Activated naive CD8-positive, alpha-beta T cell (primary cell): Measurements from ENCODE around the gene ISM1.
A peak's percentile ranks its signal among the peaks of the same experiment; 100 is the strongest.

Source experiments
- H3K27ac Mint-ChIP-seq: one replicate; pipeline ENCODE4 v1.8.0; 2021; ENCODE audit warnings: mixed read lengths
- H3K27me3 Mint-ChIP-seq: one replicate; pipeline ENCODE4 v1.8.0; 2021; ENCODE audit warnings: mixed read lengths
- H3K36me3 Mint-ChIP-seq: one replicate; pipeline ENCODE4 v1.8.0; 2021; ENCODE audit warnings: mixed read lengths
- H3K4me1 Mint-ChIP-seq: one replicate; pipeline ENCODE4 v1.8.0; 2021; ENCODE audit warnings: low read depth, mixed read lengths
- H3K4me3 Mint-ChIP-seq: one replicate; pipeline ENCODE4 v1.8.0; 2021; ENCODE audit warnings: mild to moderate bottlenecking, mixed read lengths
- H3K9me3 Mint-ChIP-seq: one replicate; pipeline ENCODE4 v1.8.0; 2021; ENCODE audit warnings: low read depth, mixed read lengths

The ISM1 gene

DNA sequence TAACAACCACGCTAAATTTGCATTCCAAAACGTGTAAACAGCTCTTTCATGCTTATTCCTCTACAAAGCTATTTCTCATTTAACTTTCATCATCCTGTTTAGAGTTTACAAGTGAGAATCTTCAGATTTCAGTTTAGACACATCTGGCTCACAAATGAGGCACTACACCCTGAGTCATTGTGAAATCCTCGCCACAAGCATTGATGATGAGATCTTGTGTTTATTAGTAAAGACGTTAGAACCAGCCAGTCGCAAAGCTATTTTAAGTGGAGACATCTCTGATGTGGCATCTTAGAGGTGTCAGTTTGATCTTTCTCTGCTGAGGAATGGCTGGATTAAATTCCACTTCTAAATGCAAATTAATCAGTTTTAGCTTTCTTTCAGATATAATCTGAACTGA, 8.3 kb upstream of the ISM1 start:
- Mint-ChIP-seq H3K27ac (no peak overlapping the region), H3K27me3 (peaks cover 4% of the 10 kb centered on the region), H3K36me3 (no peaks in the 10 kb centered on the region), H3K9me3 (no peaks in the 10 kb centered on the region), H3K4me1 (peaks cover 4% of the 10 kb centered on the region), H3K4me3 (no peak overlapping the region)

DNA sequence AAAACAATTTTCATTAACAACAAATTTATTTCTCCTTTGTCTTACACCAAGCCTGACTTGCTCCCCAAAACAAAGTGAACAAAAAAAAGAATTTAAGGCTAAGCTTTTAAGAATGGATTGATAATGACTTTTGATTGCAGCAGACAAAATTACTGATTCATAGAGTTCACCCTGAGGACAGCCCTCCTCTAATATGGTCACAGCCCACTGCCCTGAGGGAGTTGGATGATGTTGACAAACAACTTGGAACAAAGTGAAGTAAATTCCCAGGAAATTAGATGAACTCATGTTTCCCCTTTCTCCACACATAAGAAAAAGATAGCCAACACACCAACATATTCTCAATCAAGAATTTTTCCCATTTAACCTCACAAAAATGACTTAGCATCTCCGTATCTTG, 7.7 kb upstream of the ISM1 start:
- peaks cover 8% of the 10 kb centered on the region for H3K27me3 Mint-ChIP-seq

GRCh38 chr20:13216533-13216932, 4.5 kb upstream of the ISM1 start:
- H3K27me3 Mint-ChIP-seq = peaks cover 19% of the 10 kb centered on the region
- H3K9me3 Mint-ChIP-seq = no peaks in the 10 kb centered on the region
- peaks cover 11% of the 10 kb centered on the region for H3K4me1 Mint-ChIP-seq
- H3K36me3 Mint-ChIP-seq = no peaks in the 10 kb centered on the region
- no peak overlapping the region for H3K4me3 Mint-ChIP-seq
- H3K27ac Mint-ChIP-seq = no peak overlapping the region

More for the DNA sequence above, 7.7 kb upstream of the ISM1 start:
- peaks cover 4% of the 10 kb centered on the region for H3K4me1 Mint-ChIP-seq
- no peak overlapping the region for H3K4me3 Mint-ChIP-seq
- H3K36me3 Mint-ChIP-seq = no peaks in the 10 kb centered on the region
- no peak overlapping the region for H3K27ac Mint-ChIP-seq
- H3K9me3 Mint-ChIP-seq = no peaks in the 10 kb centered on the region

DNA sequence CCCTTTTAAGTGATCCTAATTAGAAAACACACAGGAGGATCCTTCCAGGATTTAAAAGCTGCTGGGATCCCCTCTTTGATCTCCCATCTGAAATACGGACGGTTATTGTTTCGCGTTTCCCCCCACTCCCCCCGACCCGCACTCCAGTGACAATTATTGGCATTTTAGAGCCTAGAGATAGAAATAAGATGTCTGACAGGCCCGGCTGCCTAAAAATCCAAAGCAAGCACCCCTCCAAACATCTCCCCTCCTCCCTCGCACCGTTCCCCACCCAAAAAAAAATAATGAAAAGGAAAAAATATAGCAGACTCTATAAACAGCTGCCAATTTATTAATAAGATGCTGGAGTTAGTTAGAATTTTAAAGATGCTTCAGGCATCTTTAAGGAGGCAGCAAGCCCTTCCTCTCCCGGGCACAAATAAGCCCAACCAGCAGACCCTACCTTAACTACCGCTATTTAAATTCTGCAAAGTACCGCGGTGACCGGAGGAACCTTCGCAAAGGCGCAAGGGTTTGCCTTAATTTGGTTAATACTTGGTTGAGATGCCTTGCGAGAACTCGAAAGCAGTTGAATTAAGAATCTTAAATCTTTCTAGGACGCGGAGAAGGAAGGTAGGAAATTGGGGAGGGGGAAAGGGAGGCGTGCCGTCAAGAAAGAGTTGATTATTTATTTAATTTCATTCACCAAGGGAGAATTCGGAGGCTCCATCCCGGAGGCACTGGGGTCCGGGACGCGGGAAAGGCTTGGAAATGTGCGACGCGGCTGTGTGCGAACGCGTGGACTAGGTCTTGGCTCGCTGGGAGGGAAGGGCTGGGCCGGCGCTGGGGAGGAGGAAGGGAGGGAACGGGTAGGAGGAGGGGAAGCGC, 1.5 kb upstream of the ISM1 start:
- peak overlapping the region; percentile 88 for H3K4me3 Mint-ChIP-seq
- H3K36me3 Mint-ChIP-seq = no peaks in the 10 kb centered on the region
- peak overlapping the region; percentile 58 for H3K27ac Mint-ChIP-seq
- H3K27me3 Mint-ChIP-seq = peaks cover 16% of the 10 kb centered on the region
- H3K9me3 Mint-ChIP-seq = no peaks in the 10 kb centered on the region
- H3K4me1 Mint-ChIP-seq = peaks cover 25% of the 10 kb centered on the region

DNA sequence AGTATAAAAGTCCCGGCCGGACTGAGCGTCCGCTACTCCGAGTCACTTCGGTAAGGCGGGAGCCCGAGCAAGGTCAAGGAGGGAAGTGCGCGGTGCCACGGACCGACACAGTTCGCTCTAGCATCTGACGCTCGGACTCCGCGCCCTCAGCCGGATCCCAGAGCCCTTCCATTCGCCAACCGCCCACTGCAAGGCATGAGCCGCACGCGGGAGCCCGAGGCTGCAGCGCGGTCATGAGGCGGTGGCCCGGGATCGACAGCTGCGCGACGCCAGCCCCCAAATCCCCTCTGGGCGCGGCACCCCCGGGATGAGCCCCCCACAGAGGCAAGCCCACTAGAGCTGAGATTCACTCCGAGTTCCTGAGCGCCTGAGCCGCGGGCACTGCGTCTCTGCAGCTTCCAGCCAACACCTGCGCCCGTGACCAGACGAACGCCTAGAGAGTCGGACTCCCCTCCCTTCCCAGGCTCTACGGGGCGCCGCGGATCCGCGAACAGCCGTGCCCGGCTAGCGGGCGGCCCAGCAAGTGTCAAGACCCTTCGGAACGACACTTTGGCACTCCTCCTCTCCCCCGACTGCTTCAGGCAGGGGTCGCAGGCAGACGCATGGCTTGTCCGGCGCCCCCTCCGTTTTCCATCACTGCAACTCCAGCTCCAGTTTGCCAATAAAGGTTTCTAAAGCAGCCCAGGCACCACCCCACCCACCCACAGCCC, 725 bp upstream of the ISM1 start:
- Mint-ChIP-seq H3K27ac (peak overlapping the region; percentile 84), H3K36me3 (no peaks in the 10 kb centered on the region), H3K9me3 (no peaks in the 10 kb centered on the region), H3K4me3 (peak overlapping the region; percentile 88), H3K4me1 (peaks cover 25% of the 10 kb centered on the region), H3K27me3 (peaks cover 16% of the 10 kb centered on the region)

GRCh38 chr20:13221313-13221672, 219 bp downstream of the ISM1 start:
- Mint-ChIP-seq H3K36me3 (no peaks in the 10 kb centered on the region), H3K27me3 (peaks cover 16% of the 10 kb centered on the region), H3K4me1 (peaks cover 25% of the 10 kb centered on the region), H3K9me3 (peaks cover 4% of the 10 kb centered on the region), H3K27ac (no peak overlapping the region), H3K4me3 (no peak overlapping the region)

DNA sequence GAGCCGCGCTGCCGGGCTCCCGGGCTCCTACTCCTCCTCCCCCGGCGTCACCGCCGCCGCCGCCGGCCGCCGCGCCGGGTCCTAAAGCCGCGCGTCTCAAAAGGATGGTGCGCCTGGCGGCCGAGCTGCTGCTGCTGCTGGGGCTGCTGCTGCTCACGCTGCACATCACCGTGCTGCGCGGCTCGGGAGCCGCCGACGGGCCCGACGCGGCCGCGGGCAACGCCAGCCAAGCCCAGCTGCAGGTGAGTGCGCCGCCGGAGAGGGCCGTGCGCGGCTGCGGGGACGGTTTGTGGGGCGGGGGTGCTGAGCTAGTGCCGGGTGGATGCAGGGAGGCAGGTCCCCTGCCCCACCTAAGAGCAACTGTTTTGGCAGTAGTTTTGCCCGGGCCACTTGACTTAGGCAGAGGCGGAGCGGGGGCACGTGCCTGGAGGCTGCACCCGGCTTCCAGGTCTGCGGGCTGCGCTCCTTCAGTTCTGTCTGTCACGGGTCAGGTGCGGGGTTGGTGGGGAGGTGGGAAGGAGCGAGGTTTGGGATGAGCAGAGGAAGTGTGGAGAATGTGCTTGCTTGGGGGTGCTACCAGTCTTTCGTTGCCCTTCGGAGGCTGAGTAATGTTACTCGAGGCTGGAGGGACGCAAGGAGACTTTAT, 722 bp downstream of the ISM1 start:
- peaks cover 26% of the 10 kb centered on the region for H3K4me1 Mint-ChIP-seq
- H3K27ac Mint-ChIP-seq = peak overlapping the region; percentile 72
- peaks cover 16% of the 10 kb centered on the region for H3K27me3 Mint-ChIP-seq
- peaks cover 3% of the 10 kb centered on the region for H3K36me3 Mint-ChIP-seq
- H3K4me3 Mint-ChIP-seq = peak overlapping the region; percentile 86
- peaks cover 4% of the 10 kb centered on the region for H3K9me3 Mint-ChIP-seq

DNA sequence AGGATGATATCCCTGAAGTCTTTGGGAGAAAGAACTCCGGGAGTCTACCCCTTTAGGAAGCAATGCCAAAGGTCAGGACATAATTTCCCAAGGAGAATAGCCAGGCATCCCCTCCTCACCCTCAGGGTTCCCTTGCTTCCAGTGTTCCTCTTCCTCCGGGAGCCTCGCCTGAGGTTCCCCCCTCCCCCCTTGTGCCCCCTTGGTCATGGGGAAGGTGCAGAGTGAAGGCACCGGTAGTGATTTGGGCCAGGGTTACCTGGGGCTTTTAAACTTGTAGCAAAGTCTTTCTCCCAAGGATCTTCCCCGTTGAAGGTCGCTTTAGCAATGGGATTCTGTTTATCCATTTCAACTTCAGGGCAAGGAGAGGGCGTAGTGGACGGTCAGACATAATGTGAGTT, 1.2 kb downstream of the ISM1 start:
- H3K4me3 Mint-ChIP-seq = peak overlapping the region; percentile 86
- peaks cover 4% of the 10 kb centered on the region for H3K9me3 Mint-ChIP-seq
- peak overlapping the region; percentile 72 for H3K27ac Mint-ChIP-seq
- H3K27me3 Mint-ChIP-seq = peaks cover 16% of the 10 kb centered on the region
- peaks cover 3% of the 10 kb centered on the region for H3K36me3 Mint-ChIP-seq
- H3K4me1 Mint-ChIP-seq = peaks cover 26% of the 10 kb centered on the region

DNA sequence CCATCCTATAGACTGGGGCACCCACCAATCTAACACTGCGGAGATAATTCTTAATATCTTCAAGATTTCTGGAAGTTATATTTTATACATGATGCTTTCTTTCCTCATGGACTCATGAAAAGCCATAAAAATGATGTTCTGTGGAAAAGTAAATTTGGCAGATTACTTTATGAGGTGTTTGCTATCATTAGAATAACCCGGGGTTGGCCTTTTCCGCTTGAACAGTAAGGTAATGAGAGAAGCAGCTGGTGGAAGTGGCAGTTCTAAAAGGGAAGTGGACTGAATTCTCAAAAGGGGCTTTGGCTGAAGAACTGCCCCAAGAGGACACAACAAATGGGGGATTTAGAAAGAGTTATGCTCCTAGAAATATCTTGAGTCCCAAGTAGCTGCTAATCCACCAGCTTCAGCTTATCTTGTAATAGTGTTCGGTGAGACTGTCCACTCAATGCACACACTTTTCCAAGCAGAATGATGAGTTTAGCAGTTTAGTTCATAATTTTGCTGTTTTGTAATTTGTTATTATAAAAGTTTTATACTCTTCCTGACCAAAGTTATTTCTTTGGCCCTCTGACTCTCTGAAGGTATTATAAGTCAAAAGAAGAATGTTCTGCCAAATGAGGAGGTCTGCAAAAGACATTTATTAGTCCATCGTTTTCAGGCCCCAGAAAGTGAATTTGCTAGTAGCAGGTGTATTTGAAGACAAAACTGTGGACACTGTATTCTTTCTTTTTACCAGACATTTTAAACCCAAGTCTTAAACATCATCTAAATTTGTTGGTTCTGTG, 2.9 kb downstream of the ISM1 start:
- H3K4me1 Mint-ChIP-seq = peaks cover 33% of the 10 kb centered on the region
- peaks cover 4% of the 10 kb centered on the region for H3K27me3 Mint-ChIP-seq
- peaks cover 6% of the 10 kb centered on the region for H3K36me3 Mint-ChIP-seq
- peak overlapping the region; percentile 44 for H3K4me3 Mint-ChIP-seq
- no peak overlapping the region for H3K27ac Mint-ChIP-seq
- H3K9me3 Mint-ChIP-seq = peaks cover 4% of the 10 kb centered on the region

GRCh38 chr20:13226367-13226766, 5.3 kb downstream of the ISM1 start:
- Mint-ChIP-seq H3K27ac (no peak overlapping the region), H3K27me3 (no peaks in the 10 kb centered on the region), H3K4me1 (peaks cover 50% of the 10 kb centered on the region), H3K36me3 (peaks cover 8% of the 10 kb centered on the region), H3K4me3 (no peak overlapping the region), H3K9me3 (peaks cover 8% of the 10 kb centered on the region)

GRCh38 chr20:13228771-13229170, 7.7 kb downstream of the ISM1 start:
- H3K27ac Mint-ChIP-seq = peak overlapping the region; percentile 95
- no peaks in the 10 kb centered on the region for H3K27me3 Mint-ChIP-seq
- peaks cover 51% of the 10 kb centered on the region for H3K4me1 Mint-ChIP-seq
- peaks cover 8% of the 10 kb centered on the region for H3K9me3 Mint-ChIP-seq
- peaks cover 8% of the 10 kb centered on the region for H3K36me3 Mint-ChIP-seq
- peak overlapping the region; percentile 78 for H3K4me3 Mint-ChIP-seq

GRCh38 chr20:13229538-13229937, 8.5 kb downstream of the ISM1 start:
- peak overlapping the region; percentile 78 for H3K4me3 Mint-ChIP-seq
- H3K4me1 Mint-ChIP-seq = peaks cover 46% of the 10 kb centered on the region

GRCh38 chr20:13231031-13231752, 10.1 kb downstream of the ISM1 start:
- Mint-ChIP-seq H3K9me3 (peaks cover 4% of the 10 kb centered on the region), H3K27ac (peak overlapping the region; percentile 96), H3K4me1 (peaks cover 46% of the 10 kb centered on the region), H3K27me3 (no peaks in the 10 kb centered on the region), H3K36me3 (peaks cover 8% of the 10 kb centered on the region), H3K4me3 (peak overlapping the region; percentile 77)

More at GRCh38 chr20:13229538-13229937, 8.5 kb downstream of the ISM1 start:
- Mint-ChIP-seq H3K27me3 (no peaks in the 10 kb centered on the region), H3K9me3 (peaks cover 8% of the 10 kb centered on the region), H3K36me3 (peaks cover 8% of the 10 kb centered on the region), H3K27ac (peak overlapping the region; percentile 95)

- Mint-ChIP-seq H3K36me3 (peaks cover 7% of the 10 kb centered on the region), H3K27ac (peak overlapping the region; percentile 5), H3K4me3 (no peak overlapping the region), H3K27me3 (no peaks in the 10 kb centered on the region), H3K4me1 (peaks cover 45% of the 10 kb centered on the region), H3K9me3 (peaks cover 4% of the 10 kb centered on the region)
Observed at GRCh38 chr20:13232999-13233398, 11.9 kb downstream of the ISM1 start.
